Fibroblast of lung (primary cell): ENCODE data around the gene NUPR1. TPM values are rescaled to one million over a fixed set of nuclear protein-coding genes. Genes with fewer than 3 reads are reported as not detected.

Source experiments
- DNase-seq, 2 donors: peaks; one replicate each; pipeline versions ENCODE4 v3.0.0 to v3.0.0-alpha.2; 2010; ENCODE audit warnings: low read depth in 2 of 2
- H2AFZ ChIP-seq: 2 replicates; pipeline ENCODE4 v1.5.1; 2012; ENCODE audit warnings: low read length, control low read depth, inconsistent platforms
- H3K27ac ChIP-seq: 2 replicates; pipeline ENCODE4 v1.5.1; 2011; ENCODE audit warnings: low read length, control low read depth; ENCODE audit not compliant: insufficient read depth
- H3K27me3 ChIP-seq: 2 replicates; pipeline ENCODE4 v1.5.1; 2011; ENCODE audit warnings: mild to moderate bottlenecking, low read length; ENCODE audit not compliant: control insufficient read depth, insufficient read depth
- H3K36me3 ChIP-seq: 2 replicates; pipeline ENCODE4 v1.5.1; 2011; ENCODE audit warnings: low read length; ENCODE audit not compliant: control insufficient read depth, insufficient read depth
- H3K4me1 ChIP-seq: 2 replicates; pipeline ENCODE4 v1.5.1; 2011; ENCODE audit warnings: low read length; ENCODE audit not compliant: control insufficient read depth, insufficient read depth; ENCODE audit errors: extremely low read depth
- H3K4me2 ChIP-seq: 2 replicates; pipeline ENCODE4 v1.5.1; 2011; ENCODE audit warnings: low read length, control low read depth; ENCODE audit not compliant: insufficient read depth; ENCODE audit errors: extremely low read depth
- H3K4me3 ChIP-seq, 4 experiments: fragments of 200-600 bp in 1 of 4; sonication (generic) in 1 of 4; replicated peaks in 1 of 4; 2 replicates each; pipeline ENCODE4 v1.5.1; 2011 to 2016; ENCODE audit warnings: low read length in 4 of 4, low read depth in 3 of 4, mild to moderate bottlenecking in 3 of 4, control low read depth in 2 of 4, inconsistent platforms in 1 of 4, mixed read lengths in 1 of 4; ENCODE audit not compliant: insufficient read depth in 1 of 4; ENCODE audit errors: control extremely low read depth in 1 of 4
- H3K79me2 ChIP-seq: 2 replicates; pipeline ENCODE4 v1.5.1; 2012; ENCODE audit warnings: mild to moderate bottlenecking, low read length, inconsistent platforms; ENCODE audit not compliant: control insufficient read depth, insufficient read depth
- H3K9ac ChIP-seq: 2 replicates; pipeline ENCODE4 v1.5.1; 2011; ENCODE audit warnings: mild to moderate bottlenecking, low read length, control low read depth; ENCODE audit not compliant: insufficient read depth
- H3K9me3 ChIP-seq: 2 replicates; pipeline ENCODE4 v1.5.1; 2012; ENCODE audit warnings: low read depth, low read length; ENCODE audit not compliant: control insufficient read depth, insufficient read depth
- H4K20me1 ChIP-seq: 2 replicates; pipeline ENCODE4 v1.5.1; 2011; ENCODE audit warnings: low read length; ENCODE audit not compliant: control insufficient read depth, insufficient read depth; ENCODE audit errors: extremely low read depth
- CTCF ChIP-seq, 2 donors: IDR thresholded peaks in 1 of 2; conservative IDR thresholded peaks in 1 of 2; 1 replicate in 1 of 2; 2 replicates in 1 of 2; pipeline ENCODE4 v1.5.1; 2011 to 2012; ENCODE audit warnings: low read length in 2 of 2, control low read depth in 1 of 2, inconsistent platforms in 1 of 2, low read depth in 1 of 2, mild to moderate bottlenecking in 1 of 2
- EZH2 ChIP-seq: IDR thresholded peaks from 2 replicates; pipeline ENCODE4 v1.5.1; 2012; ENCODE audit warnings: low read length, control low read depth, mild to moderate bottlenecking; ENCODE audit errors: missing control alignments
- polyA plus RNA-seq, 2 donors: library from polyadenylated mRNA; depleted of rRNA in 1 of 2; stranded (reverse) in 1 of 2; unstranded in 1 of 2; fragments of >200 nt; gene quantifications; 2 replicates each; pipeline ENCODE4 v1.2.1, GENCODE V29; 2011 to 2012; ENCODE audit warnings: missing spikeins in 1 of 2
- total RNA-seq: library from RNA; depleted of rRNA; stranded (reverse); fragments of >200 nt; gene quantifications from 2 replicates; pipeline ENCODE4 v1.2.1, GENCODE V29; 2014

Gene NUPR1
- total and polyA plus RNA-seq, 2 donors (not counting 1 experiment from before 2014, with no cell fraction given): 38.0 to 87.0 TPM

DNA sequence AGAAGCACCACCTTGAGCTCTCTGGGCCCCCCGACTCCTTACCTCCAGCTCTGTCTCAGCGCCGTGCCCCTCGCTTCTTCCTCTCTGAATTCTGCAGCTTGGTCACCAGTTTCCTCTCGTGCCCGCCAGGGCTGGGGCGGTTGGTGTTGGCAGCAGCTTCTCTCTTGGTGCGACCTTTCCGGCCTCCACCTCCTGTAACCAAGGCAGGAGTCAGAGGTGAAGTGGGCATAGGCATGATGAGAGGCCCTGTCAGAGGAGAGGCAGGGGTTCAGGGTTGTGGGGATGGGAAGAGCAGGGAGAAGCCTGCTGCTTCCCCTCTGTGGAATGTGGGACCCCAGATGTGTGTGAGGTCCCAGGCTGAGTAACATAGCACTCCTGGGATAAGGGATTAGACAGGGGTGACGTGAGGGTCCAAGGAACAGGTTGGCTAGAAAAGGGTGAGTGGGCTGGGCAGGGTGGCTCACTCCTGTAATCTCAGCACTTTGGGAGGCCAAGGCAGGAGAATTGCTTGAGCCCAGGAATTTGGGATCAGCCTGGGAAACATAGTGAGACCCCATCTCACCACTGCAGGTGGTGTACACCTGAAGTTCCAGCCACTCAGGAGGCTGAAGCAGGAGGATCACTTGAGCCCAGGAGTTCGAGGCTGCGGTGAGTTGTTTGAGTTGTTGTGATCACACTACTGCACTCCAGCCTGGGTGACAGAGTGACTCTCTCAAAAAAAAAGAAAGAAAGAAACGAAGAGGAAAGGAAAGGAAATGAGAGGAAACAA is 626 bp downstream of the NUPR1 start:
- Histone ChIP-seq H3K4me3 (peak overlapping the region; percentile 81 to 89 (median 84)), H2AFZ (peak overlapping the region; percentile 98), H3K79me2 (peaks cover 13% of the 10 kb centered on the region), H3K36me3 (peaks cover 5% of the 10 kb centered on the region), H3K9ac (peak overlapping the region; percentile 78), H3K4me1 (peaks cover 10% of the 10 kb centered on the region), H3K27ac (peak overlapping the region; percentile 92), H3K27me3 (no peaks in the 10 kb centered on the region), H4K20me1 (no peaks in the 10 kb centered on the region), H3K4me2 (peak overlapping the region; percentile 96), H3K9me3 (no peaks in the 10 kb centered on the region)
- DNase-seq: no peak
- no peak for TF ChIP-seq CTCF (conservative IDR thresholded peaks at IDR 0.05 in 1 of 2, IDR thresholded peaks at IDR 0.05 in 1 of 2; ENCODE audit: low read depth in 1 of 2, low read length in 2 of 2)
- TF ChIP-seq EZH2: no peak

DNA sequence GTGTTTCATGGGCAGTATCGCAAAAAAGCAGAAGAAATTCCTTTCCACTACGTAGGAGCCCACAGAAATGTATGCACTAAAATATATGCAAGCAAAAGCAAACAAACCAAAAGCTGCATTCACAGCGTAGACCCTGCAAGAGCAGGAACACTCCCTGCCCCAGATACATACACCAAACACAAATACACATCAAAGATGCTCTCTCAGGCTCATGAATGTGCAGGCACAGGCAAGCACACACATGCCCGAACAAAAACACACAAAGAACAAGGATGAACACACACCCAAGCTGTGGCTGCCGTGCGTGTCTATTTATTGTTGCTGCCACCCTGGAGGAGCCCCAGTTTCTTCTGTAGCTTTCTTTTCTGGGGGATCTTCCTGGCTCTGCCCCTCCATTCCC is 1.7 kb downstream of the NUPR1 start:
- Histone ChIP-seq H3K4me3 (peak overlapping the region; percentile 81 to 89 (median 84)), H3K4me1 (peaks cover 10% of the 10 kb centered on the region), H3K9me3 (no peaks in the 10 kb centered on the region), H3K27me3 (no peaks in the 10 kb centered on the region), H3K27ac (no peak overlapping the region), H3K9ac (no peak overlapping the region), H3K4me2 (peak overlapping the region; percentile 96), H4K20me1 (no peaks in the 10 kb centered on the region), H2AFZ (no peak overlapping the region), H3K79me2 (peaks cover 13% of the 10 kb centered on the region), H3K36me3 (peaks cover 5% of the 10 kb centered on the region)
- DNase-seq: no peak
- TF ChIP-seq EZH2 (no peak), CTCF (conservative IDR thresholded peaks at IDR 0.05 in 1 of 2, IDR thresholded peaks at IDR 0.05 in 1 of 2; ENCODE audit: low read depth in 1 of 2, low read length in 2 of 2) (no peak)

DNA sequence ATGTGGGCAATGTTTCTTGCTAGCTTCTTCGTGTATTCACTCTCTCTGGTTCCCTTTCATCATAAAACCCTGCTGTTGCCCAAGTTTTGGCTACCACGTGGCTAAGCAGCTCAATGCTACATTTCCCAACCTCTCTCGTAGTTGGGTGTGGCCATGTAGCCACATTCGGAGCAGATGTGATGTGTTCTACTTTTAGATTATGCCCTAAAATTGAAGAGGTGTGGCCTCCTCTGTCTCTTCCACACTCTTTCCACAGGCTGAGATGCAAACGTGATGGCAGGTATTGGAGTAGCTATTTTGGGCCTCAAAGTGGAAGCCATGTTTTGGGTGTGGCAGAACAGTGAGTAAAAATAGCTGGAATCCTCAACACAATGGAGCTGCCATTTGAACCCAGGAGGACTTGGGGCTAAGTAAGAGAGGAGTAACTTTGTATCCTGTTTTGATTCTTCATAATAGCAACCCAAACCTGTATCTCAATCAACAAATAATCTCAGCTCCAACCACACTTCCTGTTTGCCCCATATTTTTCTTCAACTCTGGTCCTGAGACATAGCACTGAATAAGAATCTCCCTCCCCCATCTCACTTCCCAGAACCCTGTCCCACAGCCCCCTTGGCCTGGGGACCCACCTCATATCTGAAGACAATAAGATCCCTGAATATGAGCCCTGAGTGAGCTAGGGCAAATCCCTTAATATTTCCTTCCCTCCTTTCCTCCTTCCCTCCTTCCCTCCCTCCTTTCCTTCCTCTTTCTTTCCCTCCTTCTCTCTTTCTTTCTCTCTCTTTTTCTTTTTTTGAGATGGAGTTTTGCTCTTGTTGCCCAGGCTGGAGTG is 4.0 kb downstream of the NUPR1 start:
- Histone ChIP-seq H3K4me3 (peak overlapping the region in 1 of 4 experiments; percentile 14), H3K27ac (no peak overlapping the region), H3K4me2 (no peak overlapping the region), H3K36me3 (peaks cover 5% of the 10 kb centered on the region), H3K79me2 (peaks cover 13% of the 10 kb centered on the region), H3K27me3 (no peaks in the 10 kb centered on the region), H4K20me1 (no peaks in the 10 kb centered on the region), H3K9ac (no peak overlapping the region), H3K9me3 (no peaks in the 10 kb centered on the region), H3K4me1 (peaks cover 10% of the 10 kb centered on the region), H2AFZ (no peak overlapping the region)
- peak in 1 of 2 donors; percentile 73 for DNase-seq
- TF ChIP-seq CTCF (conservative IDR thresholded peaks at IDR 0.05 in 1 of 2, IDR thresholded peaks at IDR 0.05 in 1 of 2; ENCODE audit: low read depth in 1 of 2, low read length in 2 of 2): no peak
- TF ChIP-seq EZH2: no peak
